GM19099 (cell line): ENCODE data around the gene PLCB3.
A peak's percentile ranks its signal among the peaks of the same experiment; 100 is the strongest.

Experiments used
- POLR2A ChIP-seq: IDR thresholded peaks from 3 replicates; pipeline ENCODE4 v1.6.1; 2011; ENCODE audit warnings: low read depth; ENCODE audit not compliant: insufficient read length; ENCODE audit errors: extremely low read depth

PLCB3 gene

DNA sequence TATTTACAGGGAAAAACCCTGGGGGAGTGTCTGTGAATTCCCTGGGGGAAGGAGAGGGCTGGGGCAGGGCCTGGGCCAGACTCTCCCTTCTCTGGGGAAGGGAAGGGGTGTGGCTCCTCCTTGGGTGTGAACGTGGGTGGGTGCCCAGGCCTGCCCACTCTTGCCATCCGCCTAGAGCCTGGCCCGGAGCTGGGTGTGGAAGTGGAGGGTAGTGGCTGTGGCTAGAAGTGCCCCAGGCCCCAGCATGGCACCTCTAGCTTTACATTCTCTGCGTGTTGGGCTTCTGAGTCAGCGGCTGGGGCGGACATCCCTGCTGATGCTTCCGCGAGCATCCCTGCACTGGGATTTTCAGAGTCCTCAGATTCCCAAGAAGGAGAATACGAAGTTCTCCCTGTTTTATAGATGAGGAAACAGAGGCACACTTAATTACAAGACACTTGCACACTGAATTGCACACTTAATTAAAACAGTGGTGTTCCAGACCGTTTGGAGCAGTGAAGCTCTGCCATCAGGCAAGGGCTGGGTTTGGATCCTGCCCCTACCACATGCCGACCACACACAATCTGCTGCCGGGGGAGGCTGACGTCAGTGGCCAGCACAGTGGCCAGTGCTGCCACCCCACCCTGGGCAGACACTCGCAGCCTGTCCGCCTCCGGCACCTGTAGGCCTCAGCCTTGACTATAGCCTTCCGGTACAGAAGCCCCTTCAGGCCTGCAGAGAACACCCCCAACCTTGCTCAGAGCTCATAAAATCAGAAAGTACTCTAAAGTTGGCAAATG, 25.5 kb downstream of the PLCB3 start:
- no peak for TF ChIP-seq POLR2A

DNA sequence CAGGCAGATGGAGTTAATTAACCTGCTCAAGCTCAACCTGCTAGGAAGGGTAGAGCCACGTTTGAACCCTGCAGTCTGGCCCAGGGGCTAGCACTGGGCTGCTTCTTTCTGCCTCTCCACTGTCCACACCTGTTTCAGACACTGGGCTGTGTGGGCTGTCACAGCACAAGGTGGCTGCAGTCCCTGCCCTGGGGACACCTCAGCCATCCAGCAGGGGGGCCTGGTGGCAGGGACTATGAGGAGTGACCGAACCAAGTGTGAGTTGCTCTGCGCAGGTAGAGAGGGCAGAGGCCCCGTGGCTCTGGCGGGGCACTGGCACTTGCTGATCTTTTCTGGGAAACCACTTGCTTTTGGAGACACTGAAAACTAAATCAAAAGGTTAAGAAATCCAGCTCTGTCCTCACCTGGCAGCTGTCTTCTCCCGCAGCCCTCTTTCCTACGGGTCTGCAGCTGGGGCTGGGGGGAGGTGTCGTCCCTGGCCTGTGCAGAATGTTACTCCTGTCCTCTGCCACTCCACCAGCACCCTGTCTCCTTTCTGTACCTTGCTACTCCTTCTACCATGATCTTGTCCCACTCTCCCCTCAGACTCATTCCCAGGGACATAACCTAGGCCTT, 27.4 kb downstream of the PLCB3 start:
- TF ChIP-seq POLR2A, result no peak

DNA sequence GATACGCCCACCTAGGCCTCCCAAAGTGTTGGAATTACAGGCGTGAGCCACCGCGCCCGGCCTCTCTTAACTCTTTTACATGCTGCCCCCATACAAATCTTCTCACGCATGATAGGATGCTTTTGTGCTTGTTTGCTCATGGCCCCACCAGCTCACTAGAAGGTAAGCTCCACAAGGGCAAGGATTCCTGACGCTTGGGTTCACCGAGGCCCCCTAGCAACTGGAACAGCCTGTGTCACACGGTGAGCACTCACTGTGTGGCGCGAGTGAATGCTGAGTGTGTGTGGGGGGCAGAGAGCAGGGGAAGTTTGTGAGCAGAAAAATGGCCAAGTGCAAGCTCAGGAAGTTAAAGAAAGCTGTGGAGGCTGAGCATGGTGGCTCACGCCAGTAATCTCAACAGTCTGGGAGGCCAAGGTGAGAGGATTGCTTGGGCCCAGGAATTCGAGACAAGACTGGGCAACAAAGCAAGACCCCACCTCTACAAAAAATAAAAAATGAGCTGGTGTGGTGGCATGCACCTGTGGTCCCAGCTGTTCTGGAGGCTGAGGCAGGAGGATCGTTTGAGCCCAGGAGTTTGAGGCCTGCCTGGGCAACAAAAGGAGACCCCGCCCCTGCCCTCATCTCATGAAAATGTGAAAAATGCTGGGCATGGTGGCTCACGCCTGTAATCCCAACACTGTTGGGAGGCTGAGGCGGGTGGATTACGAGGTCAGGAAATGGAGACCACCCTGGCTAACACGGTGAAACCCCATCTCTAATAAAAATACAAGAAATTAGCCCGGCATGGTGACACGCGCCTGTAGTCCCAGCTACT, 30.8 kb downstream of the PLCB3 start:
- no peak for TF ChIP-seq POLR2A

DNA sequence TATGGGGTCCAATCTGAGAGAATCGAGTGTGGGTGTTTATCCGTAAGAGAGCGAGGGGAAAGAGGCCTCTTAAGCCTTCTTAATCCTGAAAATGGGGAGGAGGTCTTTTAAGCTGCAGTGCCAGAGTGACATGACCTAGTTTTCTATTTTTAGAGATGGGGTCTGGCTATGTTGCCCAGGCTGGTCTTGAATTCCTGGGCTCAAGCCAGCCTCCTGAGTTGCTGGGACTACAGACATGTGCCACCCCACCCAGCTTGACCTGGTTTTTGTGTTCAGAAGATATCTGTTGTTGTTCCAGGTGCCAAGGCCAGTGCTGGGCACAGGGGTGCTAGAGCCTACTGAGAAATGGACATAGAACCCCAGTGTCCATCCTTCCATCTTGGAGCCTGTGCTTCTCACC, 31.8 kb downstream of the PLCB3 start:
- TF ChIP-seq POLR2A, result no peak

DNA sequence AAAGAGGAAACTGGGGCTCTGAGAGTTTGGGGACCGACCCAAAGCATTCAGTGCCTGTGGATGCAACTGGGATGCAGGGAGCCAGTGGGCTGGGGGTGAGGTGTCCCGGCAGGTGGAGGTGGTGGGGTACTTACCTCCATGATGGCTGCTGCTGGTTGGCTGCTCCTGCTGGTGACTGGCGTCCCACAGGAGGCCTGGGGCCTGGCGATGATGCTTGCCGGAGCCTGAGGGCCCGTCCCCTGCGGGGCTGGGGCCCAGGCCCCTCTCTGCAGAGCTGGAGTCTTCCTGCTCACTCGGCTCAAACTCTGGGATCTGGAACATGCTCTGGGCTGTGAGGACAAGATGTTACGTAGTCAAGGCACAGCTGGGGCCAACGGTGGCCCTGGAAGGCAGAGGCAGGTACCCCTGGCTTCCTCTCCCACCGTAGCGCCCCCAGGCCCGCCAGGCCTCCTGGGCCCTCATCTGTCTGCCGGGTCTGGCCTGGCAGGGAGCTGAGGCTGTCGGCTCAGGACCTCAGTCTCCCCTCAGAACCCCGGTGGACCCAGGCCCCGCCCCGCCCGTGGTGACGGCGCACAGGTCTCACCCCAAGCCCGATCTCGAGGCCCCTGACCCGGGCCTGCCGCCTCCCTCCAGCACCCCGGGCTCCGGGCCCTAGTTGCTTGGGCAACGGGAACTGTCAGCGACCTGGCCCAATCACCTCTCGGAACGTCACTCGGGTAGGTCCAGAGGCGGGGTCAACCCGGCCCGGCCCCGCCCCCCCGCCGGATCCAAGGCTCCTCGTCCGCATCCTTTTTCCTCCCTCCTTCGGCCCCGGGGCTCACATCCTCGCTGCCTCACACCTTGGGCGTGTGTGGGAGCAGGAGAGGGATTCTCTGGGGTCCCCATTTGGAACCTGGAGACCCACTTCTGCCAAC, 33.0 kb downstream of the PLCB3 start, which contains the start of gene BAD:
TSS of gene BAD (minus strand) at position 618 of the 914 bp plus-strand sequence. CDS start at position 321, 297 bp downstream.
- TF ChIP-seq POLR2A, result peak; percentile 61

DNA sequence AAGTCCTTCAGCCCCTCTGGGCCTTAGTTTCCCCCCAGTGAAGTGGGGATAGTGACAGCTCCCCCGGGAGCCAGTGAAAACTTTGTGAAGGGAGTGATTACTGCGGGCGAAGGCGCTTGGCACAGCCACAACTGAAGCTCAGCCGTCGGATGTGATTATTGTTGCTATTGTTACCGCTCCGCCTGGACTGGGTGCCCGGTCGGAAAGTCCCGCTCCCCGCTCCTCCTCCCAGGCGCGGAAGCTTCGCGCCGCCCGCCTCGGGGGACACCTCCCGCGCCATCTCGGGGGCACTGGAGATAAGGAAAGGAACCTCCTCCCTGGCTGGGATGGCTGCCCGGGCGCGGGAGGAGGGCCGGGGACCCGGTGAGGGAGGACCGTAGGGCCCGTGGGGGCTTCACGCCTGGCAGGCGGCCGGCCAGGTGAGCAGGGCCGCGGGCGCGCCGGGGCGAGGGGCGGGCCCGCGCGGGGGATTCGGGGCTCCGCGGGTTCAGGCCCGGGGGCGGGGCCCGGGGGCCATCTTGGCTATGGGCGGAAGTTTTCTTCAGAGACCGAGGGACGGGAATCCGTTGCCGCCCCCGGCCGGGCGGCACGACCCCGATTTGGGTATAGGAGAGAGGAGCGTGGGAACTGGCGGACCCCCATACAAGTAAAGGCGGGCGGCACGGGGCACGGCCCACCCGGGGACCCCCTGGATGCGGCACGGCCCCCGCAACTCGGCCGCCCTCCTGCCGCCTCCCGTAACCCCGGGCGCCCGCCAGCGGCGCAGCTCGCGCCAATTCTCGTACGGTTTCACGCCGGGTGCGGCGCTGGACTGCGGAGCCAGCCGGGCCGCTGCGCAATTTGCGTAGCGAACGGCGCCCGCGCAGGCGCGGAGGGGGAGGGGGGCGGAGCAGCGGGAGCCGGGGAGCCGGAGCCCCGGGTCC, 33.9 kb downstream of the PLCB3 start, which contains the start of gene GPR137:
TSS of gene GPR137 (plus strand) at position 887 of the 923 bp plus-strand sequence. CDS start 677 bp downstream, outside the sequence.
- TF ChIP-seq POLR2A, result peak; percentile 63

DNA sequence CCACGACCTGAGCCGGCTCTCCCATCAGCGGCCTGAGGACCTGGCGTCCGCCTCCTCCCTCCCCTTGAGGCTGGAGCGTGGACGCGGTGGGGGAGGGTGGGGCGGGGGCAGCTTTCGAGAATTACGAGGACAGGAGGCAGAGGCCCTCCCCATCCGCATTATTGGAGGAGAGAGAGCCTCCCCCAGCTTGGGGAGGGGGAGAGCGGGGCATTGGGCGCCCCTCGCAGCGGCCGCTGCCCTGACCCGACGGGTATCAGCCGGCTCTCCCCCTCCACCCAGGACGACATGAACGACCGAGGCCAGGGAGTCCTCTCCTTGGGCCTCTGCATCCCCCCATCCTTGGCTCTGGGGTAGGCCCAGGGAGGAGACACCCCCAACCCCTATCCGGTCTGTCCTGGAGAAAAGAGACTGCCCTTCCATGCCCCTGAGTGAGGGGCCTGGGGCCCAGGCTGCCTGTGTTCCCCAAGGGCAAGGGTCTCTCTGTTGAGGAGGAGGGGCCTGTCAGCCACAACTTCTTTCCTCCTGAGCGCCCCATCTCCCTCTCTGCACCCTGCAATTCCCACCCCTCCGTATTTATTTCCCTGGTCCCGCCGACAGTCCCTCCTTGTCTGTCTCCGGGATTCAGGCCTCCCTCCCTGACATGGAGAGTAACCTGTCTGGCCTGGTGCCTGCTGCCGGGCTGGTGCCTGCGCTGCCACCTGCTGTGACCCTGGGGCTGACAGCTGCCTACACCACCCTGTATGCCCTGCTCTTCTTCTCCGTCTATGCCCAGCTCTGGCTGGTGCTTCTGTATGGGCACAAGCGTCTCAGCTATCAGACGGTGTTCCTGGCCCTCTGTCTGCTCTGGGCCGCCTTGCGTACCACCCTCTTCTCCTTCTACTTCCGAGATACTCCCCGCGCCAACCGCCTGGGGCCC, 34.8 kb downstream of the PLCB3 start:
- TF ChIP-seq POLR2A, result no peak

DNA sequence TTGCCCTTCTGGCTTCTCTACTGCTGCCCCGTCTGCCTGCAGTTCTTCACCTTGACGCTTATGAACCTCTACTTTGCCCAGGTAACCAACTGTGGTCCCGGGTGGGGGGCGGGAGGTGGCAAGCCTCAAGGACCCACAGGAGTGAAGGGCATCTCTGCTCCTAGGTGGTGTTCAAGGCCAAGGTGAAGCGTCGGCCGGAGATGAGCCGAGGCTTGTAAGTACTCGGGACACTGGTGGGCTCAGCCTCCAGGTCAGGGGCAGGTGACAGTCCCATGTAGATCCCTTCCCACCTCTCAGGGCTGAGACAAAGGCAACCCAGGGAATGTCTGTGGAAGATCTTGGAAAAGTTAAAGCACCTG, 35.5 kb downstream of the PLCB3 start:
- TF ChIP-seq POLR2A, result no peak

DNA sequence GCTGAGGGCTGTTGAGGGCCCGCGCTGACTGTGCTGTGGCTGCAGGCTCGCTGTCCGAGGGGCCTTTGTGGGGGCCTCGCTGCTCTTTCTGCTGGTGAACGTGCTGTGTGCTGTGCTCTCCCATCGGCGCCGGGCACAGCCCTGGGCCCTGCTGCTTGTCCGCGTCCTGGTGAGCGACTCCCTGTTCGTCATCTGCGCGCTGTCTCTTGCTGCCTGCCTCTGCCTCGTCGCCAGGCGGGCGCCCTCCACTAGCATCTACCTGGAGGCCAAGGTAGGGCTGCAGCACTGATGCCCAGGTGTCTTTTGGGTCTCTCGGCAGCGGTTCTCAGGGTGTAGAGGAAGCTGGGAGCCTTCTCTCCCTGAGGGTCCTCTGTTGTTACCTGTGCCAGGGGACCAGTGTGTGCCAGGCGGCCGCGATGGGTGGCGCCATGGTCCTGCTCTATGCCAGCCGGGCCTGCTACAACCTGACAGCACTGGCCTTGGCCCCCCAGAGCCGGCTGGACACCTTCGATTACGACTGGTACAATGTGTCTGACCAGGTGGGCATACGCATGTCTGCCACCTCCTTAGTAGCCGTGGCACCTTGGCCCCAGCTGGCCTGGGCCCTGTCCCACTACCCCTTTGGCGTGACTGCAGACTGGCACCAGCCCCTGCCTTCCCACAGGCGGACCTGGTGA, 36.5 kb downstream of the PLCB3 start:
- TF ChIP-seq POLR2A, result no peak

DNA sequence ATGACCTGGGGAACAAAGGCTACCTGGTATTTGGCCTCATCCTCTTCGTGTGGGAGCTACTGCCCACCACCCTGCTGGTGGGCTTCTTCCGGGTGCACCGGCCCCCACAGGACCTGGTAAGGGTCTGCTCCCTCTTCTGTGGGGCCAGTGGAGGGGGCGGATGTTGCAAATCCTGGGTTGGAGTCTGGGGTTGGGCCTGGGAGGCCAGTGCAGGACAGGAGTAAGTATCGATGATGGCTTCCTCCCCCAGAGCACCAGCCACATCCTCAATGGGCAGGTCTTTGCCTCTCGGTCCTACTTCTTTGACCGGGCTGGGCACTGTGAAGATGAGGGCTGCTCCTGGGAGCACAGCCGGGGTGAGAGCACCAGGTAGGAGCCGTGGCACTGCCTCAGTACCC, 37.0 kb downstream of the PLCB3 start:
- TF ChIP-seq POLR2A, result no peak

DNA sequence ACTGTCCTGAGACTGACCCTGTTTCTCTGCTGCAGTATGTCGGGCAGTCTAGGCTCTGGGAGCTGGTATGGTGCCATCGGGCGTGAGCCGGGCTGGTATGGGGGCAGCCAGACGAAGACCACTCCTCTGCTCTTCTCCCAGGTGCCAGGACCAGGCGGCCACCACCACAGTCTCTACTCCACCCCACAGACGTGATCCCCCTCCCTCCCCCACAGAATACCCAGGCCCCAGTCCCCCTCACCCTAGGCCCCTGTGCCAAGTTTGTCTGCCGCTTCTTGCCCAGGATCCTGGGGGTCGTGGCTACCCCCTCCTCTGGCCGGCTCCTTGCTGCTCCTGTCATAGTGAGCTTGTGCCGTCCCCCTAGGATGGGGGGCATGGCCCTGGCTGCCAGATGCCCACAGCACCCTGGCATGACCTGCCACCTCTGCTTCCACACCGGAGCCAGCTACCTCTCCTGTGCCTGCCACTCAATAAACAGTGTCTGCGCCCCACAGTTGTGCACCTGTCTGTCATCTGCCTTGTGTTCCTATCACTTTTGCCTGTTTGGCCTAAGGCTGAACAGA, 37.8 kb downstream of the PLCB3 start:
- TF ChIP-seq POLR2A, result no peak
